ENCODE measurements around the gene KCNH6.

KCNH6 gene, protein sequence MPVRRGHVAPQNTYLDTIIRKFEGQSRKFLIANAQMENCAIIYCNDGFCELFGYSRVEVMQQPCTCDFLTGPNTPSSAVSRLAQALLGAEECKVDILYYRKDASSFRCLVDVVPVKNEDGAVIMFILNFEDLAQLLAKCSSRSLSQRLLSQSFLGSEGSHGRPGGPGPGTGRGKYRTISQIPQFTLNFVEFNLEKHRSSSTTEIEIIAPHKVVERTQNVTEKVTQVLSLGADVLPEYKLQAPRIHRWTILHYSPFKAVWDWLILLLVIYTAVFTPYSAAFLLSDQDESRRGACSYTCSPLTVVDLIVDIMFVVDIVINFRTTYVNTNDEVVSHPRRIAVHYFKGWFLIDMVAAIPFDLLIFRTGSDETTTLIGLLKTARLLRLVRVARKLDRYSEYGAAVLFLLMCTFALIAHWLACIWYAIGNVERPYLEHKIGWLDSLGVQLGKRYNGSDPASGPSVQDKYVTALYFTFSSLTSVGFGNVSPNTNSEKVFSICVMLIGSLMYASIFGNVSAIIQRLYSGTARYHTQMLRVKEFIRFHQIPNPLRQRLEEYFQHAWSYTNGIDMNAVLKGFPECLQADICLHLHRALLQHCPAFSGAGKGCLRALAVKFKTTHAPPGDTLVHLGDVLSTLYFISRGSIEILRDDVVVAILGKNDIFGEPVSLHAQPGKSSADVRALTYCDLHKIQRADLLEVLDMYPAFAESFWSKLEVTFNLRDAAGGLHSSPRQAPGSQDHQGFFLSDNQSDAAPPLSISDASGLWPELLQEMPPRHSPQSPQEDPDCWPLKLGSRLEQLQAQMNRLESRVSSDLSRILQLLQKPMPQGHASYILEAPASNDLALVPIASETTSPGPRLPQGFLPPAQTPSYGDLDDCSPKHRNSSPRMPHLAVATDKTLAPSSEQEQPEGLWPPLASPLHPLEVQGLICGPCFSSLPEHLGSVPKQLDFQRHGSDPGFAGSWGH

GRCh38 chr17:63523253-63523855 is at the start of gene KCNH6:
Gene KCNH6 (plus strand): TSS chr17:63523358. CDS start chr17:63523414, 56 bp downstream.
- DNase-seq (ENCODE audit: low read depth in 2 of 2) = no peak

DNA sequence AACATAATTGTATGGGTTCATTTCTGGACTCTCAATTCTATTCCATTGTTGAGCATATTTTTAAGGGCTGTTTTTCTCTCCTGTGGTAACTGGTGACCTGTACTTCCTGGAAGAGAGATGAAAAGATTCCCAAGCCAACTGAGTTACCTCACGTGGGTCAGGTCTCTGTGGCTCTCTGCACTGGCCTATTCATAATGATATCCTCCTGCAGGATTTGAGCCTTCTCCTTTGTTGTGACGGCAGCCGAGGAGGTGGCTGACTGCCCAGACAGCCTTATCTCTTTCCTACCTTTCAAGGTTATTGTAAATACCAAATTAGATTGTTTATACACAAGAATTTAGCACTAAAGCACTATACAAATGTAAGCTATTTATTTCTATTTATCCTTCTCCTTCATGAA is 49.0 kb upstream of the KCNH6 start:
- DNase-seq (ENCODE audit: low read depth in 2 of 2) = no peak

DNA sequence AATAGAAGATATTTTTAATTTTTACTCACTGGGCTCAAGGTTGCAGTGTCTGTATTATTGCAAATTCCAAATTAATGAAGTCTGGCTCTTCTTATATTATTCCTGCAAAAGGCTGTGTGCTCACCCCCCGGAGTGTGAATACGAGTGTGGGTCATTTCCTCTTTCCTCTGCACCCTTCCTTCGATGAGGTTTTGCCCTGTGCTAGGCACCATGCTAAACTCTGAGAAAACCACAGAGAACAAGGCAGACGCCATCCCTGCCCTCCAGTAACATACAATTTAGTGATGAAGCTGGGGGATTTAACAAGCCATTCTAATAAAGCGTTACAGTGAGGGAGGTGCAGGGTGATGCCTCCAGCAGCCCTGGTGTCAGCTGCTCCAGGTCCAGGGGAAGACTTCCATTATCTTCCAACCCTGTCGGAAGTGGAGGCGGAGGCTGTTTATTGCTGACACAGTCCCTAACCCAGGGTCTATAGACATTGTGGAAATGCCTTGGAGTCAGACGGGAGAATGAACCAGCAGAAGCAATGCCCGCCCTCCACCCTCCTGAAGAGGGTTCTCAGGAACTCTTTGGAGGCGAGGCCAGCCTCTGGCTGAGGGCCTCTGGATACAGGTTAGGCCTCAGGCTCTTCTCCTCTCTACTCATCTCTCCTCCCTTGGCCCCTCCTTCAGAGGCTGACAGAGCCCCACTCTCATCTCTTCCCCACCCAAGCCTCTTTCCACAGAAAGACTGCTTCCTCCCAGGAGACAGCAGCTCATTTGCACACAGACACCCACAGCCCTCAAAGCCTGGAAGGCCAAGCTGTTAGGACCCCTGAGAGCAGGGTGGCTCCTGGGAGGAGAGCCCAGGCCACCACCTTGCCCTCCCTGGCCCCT is 48.3 kb upstream of the KCNH6 start:
- DNase-seq (ENCODE audit: low read depth in 2 of 2) = no peak

DNA sequence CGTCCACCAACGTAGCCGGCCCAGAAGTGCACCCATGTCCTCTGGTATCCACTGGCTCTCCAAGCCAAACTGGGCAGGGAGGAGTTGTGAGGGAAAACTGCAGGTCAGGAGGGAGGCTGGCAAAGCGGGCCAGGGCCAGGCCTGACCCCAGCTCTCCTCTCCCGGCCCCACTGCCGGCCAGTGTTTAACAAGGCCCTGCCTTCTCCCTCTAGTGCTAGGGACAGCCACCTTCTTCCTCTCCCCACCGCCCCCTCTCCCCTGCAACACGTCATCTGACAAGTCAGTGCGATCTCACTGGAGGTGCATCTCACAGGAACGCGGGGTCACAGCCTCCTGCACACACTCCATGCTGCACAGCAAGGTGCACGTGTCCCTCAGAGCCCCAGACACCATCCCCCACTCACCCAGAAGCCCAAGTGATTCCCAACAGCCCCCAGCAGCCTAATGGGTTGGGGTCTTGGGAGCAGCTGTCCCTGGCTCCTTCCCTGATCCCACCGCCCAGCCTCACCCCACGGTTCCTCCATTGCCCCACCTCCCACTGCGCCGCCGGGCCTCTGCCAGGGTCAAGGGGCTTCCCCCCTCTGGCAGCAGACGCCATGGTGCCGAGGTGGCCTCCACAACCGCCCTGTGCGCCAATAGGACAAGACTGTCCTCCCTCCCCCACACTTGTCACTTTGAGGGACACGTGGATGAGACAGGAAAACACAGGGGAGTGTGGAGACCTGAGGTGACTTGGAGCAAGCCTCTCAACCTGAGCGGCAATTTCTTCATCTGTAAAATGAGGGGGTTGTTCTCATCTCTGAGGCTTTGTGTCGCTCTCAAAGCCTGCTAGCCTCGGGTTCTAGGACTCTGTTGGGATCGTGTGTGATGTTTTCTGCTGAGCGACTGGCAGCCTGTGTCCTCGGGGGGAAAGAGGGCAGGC is 47.4 kb upstream of the KCNH6 start:
- DNase-seq (ENCODE audit: low read depth in 2 of 2) = no peak

DNA sequence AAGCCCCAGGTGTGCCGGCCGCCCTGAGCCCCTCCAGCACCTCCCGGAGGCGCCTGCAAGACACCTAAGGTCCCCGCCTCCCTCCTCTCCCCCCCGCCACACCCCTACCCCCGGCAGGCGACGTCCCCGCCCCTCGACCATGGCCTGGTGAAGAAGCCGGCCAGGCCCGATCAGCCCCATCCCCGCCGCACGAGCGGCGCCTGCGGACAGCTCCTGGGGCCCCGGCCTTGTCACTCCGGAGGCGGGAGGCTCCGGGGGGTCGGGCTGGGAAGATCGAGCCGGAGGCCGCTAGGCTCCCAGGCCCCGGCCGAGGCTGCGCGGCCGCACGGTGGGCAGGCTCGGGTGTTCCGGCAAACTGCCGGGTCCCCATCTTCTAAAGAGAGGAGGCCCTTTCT is 46.7 kb upstream of the KCNH6 start:
- no peak for DNase-seq (ENCODE audit: low read depth in 2 of 2)

GRCh38 chr17:63476854-63477479 is 46.2 kb upstream of the KCNH6 start, which contains the start of gene ACE:
Gene ACE (plus strand): TSS chr17:63477061. CDS start chr17:63477095, 34 bp downstream.
- DNase-seq (ENCODE audit: low read depth in 2 of 2) = peak in 1 of 2 donors; percentile 20

- no peak for DNase-seq (ENCODE audit: low read depth in 2 of 2)
Measured at GRCh38 chr17:63477480-63478440, 45.4 kb upstream of the KCNH6 start.

DNA sequence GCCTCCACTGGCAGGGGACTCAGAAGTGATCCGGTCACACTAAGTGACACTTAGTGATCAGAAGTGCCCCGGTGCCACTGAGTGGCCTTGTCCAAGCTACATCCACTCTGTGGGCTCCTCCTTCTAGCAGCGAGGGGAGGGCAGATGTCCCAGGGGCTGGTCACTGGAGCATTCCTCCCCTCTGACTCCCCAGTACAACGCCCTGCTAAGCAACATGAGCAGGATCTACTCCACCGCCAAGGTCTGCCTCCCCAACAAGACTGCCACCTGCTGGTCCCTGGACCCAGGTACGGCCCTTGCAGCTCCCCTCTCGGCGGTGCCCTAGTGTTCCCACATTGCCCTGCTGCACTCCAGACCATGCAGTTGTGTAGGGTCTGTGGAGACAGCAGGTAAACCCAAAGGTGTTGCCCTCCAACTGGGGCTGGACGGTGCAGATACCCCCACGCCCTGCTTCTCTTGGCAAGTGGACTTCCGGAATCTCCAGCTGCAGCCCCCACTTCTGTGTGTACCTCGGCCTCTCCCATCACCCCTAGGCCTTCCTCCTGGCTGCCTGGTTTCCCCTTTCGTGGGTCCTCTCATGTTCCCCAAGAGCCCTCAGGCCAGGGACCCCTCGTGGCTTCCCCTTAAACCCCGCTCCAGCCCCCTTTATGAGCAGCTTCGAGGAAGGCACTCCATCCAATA is 44.2 kb upstream of the KCNH6 start:
- peak; percentile 55 to 61 for DNase-seq (ENCODE audit: low read depth in 2 of 2)

DNA sequence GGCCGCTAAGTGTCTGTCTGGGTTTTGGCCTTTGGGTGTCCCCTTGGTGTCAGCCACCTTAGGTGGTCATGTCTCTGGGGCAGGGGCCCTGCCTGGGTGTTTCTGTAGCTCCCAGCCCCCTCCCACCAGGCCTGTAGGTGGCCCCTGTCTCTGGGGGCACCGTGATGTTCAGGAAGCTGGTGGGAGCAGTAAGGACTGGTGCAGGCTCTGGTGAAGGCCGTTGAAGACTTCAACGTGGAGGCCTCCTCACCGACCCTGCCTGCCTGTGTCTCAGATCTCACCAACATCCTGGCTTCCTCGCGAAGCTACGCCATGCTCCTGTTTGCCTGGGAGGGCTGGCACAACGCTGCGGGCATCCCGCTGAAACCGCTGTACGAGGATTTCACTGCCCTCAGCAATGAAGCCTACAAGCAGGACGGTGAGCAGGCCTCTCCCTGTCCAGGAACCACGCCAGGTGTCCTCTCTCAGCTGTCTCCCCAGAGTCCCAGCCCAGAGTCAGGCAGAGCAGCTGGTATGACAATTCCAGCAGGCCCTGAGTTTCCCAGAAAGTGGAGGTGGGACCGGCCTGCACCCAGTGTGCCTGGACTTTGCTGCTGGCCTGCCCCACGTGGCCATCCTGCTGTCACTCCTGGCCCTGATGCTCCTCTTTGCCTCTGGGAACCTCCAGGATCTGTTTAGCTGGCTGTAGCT is 43.5 kb upstream of the KCNH6 start:
- DNase-seq (ENCODE audit: low read depth in 2 of 2) = no peak

DNA sequence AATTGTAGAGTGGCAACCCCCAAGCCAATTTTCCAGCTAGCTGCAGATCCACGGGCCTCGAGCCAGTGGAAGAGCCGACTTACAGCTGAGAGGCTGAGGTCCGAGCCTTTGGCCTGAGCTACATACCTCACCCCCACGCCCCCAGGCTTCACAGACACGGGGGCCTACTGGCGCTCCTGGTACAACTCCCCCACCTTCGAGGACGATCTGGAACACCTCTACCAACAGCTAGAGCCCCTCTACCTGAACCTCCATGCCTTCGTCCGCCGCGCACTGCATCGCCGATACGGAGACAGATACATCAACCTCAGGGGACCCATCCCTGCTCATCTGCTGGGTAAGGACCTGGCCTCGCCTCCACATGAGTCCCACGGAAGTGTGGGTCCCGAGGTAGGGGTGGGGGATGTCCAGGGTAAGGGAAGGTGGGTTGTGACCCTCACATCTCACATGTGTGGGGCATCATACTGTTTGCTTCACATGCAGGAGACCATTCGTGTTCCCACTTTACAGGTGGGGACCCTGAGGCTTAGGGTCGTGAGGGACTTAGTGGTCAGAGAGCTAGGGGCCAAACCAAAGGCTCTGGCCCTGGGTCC is 42.9 kb upstream of the KCNH6 start:
- DNase-seq (ENCODE audit: low read depth in 2 of 2) = no peak

- no peak for DNase-seq (ENCODE audit: low read depth in 2 of 2)
Measured at GRCh38 chr17:63480826-63481487, 42.2 kb upstream of the KCNH6 start.

- DNase-seq (ENCODE audit: low read depth in 2 of 2) = no peak
Measured at GRCh38 chr17:63481488-63481870, 41.7 kb upstream of the KCNH6 start.

GRCh38 chr17:63482509-63482908 is 40.6 kb upstream of the KCNH6 start:
- DNase-seq (ENCODE audit: low read depth in 2 of 2) = no peak

- no peak for DNase-seq (ENCODE audit: low read depth in 2 of 2)
Measured at GRCh38 chr17:63483038-63483437, 40.1 kb upstream of the KCNH6 start.

GRCh38 chr17:63483655-63484575 is 39.2 kb upstream of the KCNH6 start:
- no peak for DNase-seq (ENCODE audit: low read depth in 2 of 2)

All from stimulated activated CD8-positive, alpha-beta memory T cell treated with anti-CD3 and anti-CD28 coated beads, Interleukin-7, amount 100 ng/mL, for 4 hours (primary cell).